HCT116 (cell line): Measurements from ENCODE around the gene FGFR1OP2. TPM values are rescaled to one million over a fixed set of nuclear protein-coding genes. Genes with fewer than 3 reads are reported as not detected.

Experiments
- ATAC-seq: fragments of 200-7000 bp; cut with Tn5 transposase; 2 replicates; pipeline ENCODE4 v1.9.1; 2020; ENCODE audit warnings: mild to moderate bottlenecking, moderate library complexity
- BruUV-seq: library from RNA; stranded (reverse); fragments of 400-500 nt; replicated peaks from 2 replicates; lab custom pipeline; 2021; lab: Mats Ljungman, UMichigan
- CTCF ChIA-PET: fragments of 300-600 bp; sonication (Branson Sonifier 250); formaldehyde crosslinking; loops from one replicate; lab custom pipeline; 2021; ENCODE audit warnings: antibody characterized with exemption; lab: Charles Lee
- POLR2A ChIA-PET: fragments of 300-600, 350-600 bp; sonication (Branson Sonifier 250); formaldehyde crosslinking; loops from one replicate; lab custom pipeline; 2021; ENCODE audit warnings: antibody characterized with exemption; lab: Charles Lee
- RAD21 ChIA-PET, 2 experiments: fragments of 300-600 bp; sonication (Branson Sonifier 250); formaldehyde crosslinking; loops; one replicate each; lab custom pipeline; 2023; ENCODE audit warnings: low total read pairs in 2 of 2; ENCODE audit not compliant: uncharacterized antibody in 2 of 2, unreplicated experiment in 2 of 2, low non-redundant PET in 1 of 2; lab: Charles Lee
- DNase-seq: peaks from one replicate; pipeline ENCODE4 v3.0.0-alpha.2; 2010; ENCODE audit warnings: low read depth, low spot score
- H2AFZ ChIP-seq: fragments of 200-600 bp; shearing (Covaris generic), sonication (generic); 2 replicates; pipeline ENCODE4 v1.6.1; 2017; ENCODE audit warnings: low read depth, mixed run types, mixed read lengths, antibody characterized with exemption, low read length; ENCODE audit not compliant: poor library complexity, severe bottlenecking
- H3K27ac ChIP-seq: 2 replicates; pipeline ENCODE4 v1.5.1; 2012; ENCODE audit warnings: low read depth, low read length
- H3K27me3 ChIP-seq: fragments of 200-600 bp; sonication (generic); 2 replicates; pipeline ENCODE4 v1.6.1; 2016; ENCODE audit warnings: mixed run types, low read length, mixed read lengths; ENCODE audit not compliant: insufficient read depth
- H3K36me3 ChIP-seq, 2 experiments: fragments of 200-500 bp in 1 of 2; fragments of 200-600 bp in 1 of 2; sonication (Bioruptor generic) in 1 of 2; sonication (generic) in 1 of 2; 2 replicates each; pipeline versions ENCODE4 v1.5.1 to v1.6.1; 2014 to 2016; ENCODE audit warnings: low read length in 2 of 2, inconsistent platforms in 1 of 2, mixed read lengths in 1 of 2, mixed run types in 1 of 2; ENCODE audit not compliant: insufficient read depth in 2 of 2, control insufficient read depth in 1 of 2
- H3K4me1 ChIP-seq, 2 experiments: fragments of 200-600 bp in 1 of 2; sonication (generic) in 1 of 2; 2 replicates each; pipeline versions ENCODE4 v1.5.1 to v1.6.1; 2012 to 2017; ENCODE audit warnings: low read length in 2 of 2, inconsistent platforms in 1 of 2, mild to moderate bottlenecking in 1 of 2, mixed read lengths in 1 of 2, mixed run types in 1 of 2, moderate library complexity in 1 of 2; ENCODE audit not compliant: insufficient read depth in 2 of 2, control insufficient read depth in 1 of 2
- H3K4me2 ChIP-seq: fragments of 200-600 bp; sonication (generic); 2 replicates; pipeline ENCODE4 v1.6.1; 2017; ENCODE audit warnings: mixed run types, low read length, mixed read lengths
- H3K4me3 ChIP-seq, 2 experiments: fragments of 200-600 bp in 1 of 2; sonication (generic) in 1 of 2; replicated peaks in 1 of 2; 2 replicates each; pipeline ENCODE4 v1.5.1; 2011 to 2016; ENCODE audit warnings: low read length in 2 of 2, control low read depth in 1 of 2, low read depth in 1 of 2, mild to moderate bottlenecking in 1 of 2, mixed read lengths in 1 of 2, mixed run types in 1 of 2
- H3K79me2 ChIP-seq: fragments of 200-600 bp; sonication (generic); 2 replicates; pipeline ENCODE4 v1.6.1; 2017; ENCODE audit warnings: mild to moderate bottlenecking, mixed run types, low read length, moderate library complexity, mixed read lengths; ENCODE audit not compliant: insufficient read depth
- H3K9ac ChIP-seq: fragments of 200-600 bp; sonication (generic); 2 replicates; pipeline ENCODE4 v1.6.1; 2016; ENCODE audit warnings: low read length, mixed read lengths
- H3K9me2 ChIP-seq: fragments of 200-600 bp; sonication (generic), shearing (Covaris generic); 2 replicates; pipeline ENCODE4 v1.6.1; 2017; ENCODE audit warnings: mixed run types, mild to moderate bottlenecking, moderate library complexity; ENCODE audit not compliant: insufficient read depth
- H3K9me3 ChIP-seq, 2 experiments: fragments of 200-500 bp in 1 of 2; fragments of 200-600 bp in 1 of 2; sonication (Bioruptor generic) in 1 of 2; sonication (generic) in 1 of 2; 2 replicates each; pipeline ENCODE4 v1.6.1; 2014 to 2017; ENCODE audit warnings: low read length in 2 of 2, mixed read lengths in 2 of 2, inconsistent platforms in 1 of 2, low read depth in 1 of 2, mild to moderate bottlenecking in 1 of 2, mixed run types in 1 of 2, moderate library complexity in 1 of 2; ENCODE audit not compliant: control insufficient read depth in 1 of 2, insufficient read depth in 1 of 2
- H4K20me1 ChIP-seq: fragments of 200-600 bp; sonication (generic), shearing (Covaris generic); 2 replicates; pipeline ENCODE4 v1.6.1; 2017; ENCODE audit warnings: mixed run types, mild to moderate bottlenecking, moderate library complexity; ENCODE audit not compliant: insufficient read depth
- CTCF ChIP-seq, 3 experiments: fragments of 200-600 bp in 1 of 3; sonication (generic) in 1 of 3; IDR thresholded peaks in 2 of 3; conservative IDR thresholded peaks in 1 of 3; 2 replicates each; pipeline ENCODE4 v1.5.1; 2012 to 2017; ENCODE audit warnings: low read depth in 2 of 3, low read length in 2 of 3, antibody characterized with exemption in 1 of 3, borderline replicate concordance in 1 of 3, control low read depth in 1 of 3, mild to moderate bottlenecking in 1 of 3, mixed read lengths in 1 of 3, mixed run types in 1 of 3, moderate library complexity in 1 of 3; ENCODE audit not compliant: insufficient read depth in 1 of 3
- JUND ChIP-seq: IDR thresholded peaks from 2 replicates; pipeline ENCODE4 v1.6.1; 2012
- POLR2A ChIP-seq: IDR thresholded peaks from 2 replicates; pipeline ENCODE4 v1.7.0; 2011; ENCODE audit warnings: borderline replicate concordance; ENCODE audit not compliant: insufficient read depth, insufficient read length; ENCODE audit errors: extremely low read depth
- RAD21 ChIP-seq: IDR thresholded peaks from 2 replicates; pipeline ENCODE4 v1.6.1; 2012; ENCODE audit warnings: low read depth, mild to moderate bottlenecking
- SRF ChIP-seq: IDR thresholded peaks from 2 replicates; pipeline ENCODE4 v1.6.1; 2012; ENCODE audit warnings: low read depth
- YY1 ChIP-seq: IDR thresholded peaks from 2 replicates; pipeline ENCODE4 v1.6.1; 2011; ENCODE audit warnings: low read length, low read depth, moderate library complexity, mild to moderate bottlenecking; ENCODE audit not compliant: insufficient replicate concordance; ENCODE audit errors: extremely low read depth
- ZNF274 ChIP-seq: fragments of 200-500 bp; sonication (Bioruptor generic); IDR thresholded peaks from 2 replicates; pipeline ENCODE4 v1.6.1; 2014; ENCODE audit warnings: mild to moderate bottlenecking, low read depth, low read length, inconsistent platforms
- intact Hi-C: fragments of 100-400 bp; cut with micrococcal nuclease; formaldehyde crosslinking; loops from 2 replicates; pipeline ENCODE4 v1.10.0; 2022
- total RNA-seq: library from RNA; stranded (reverse); gene quantifications from one replicate; pipeline ENCODE4 v1.2.1, GENCODE V29; 2021; ENCODE audit not compliant: unreplicated experiment

FGFR1OP2 gene
- total RNA-seq, 1 experiment from 2014 or later, result 29.6 TPM

GRCh38 chr12:26918321-26919215, 19.7 kb upstream of the FGFR1OP2 start (continued):
- TF ChIP-seq RAD21 (no peak), POLR2A (no peak), JUND (no peak), YY1 (no peak), CTCF (IDR thresholded peaks at IDR 0.05 in 2 of 3, conservative IDR thresholded peaks at IDR 0.05 in 1 of 3; ENCODE audit: borderline replicate concordance in 1 of 3, insufficient read depth in 1 of 3, low read depth in 2 of 3, low read length in 2 of 3) (no peak)

GRCh38 chr12:26919216-26919555, 19.1 kb upstream of the FGFR1OP2 start:
- ChIA-PET POLR2A (no interaction called here), RAD21 (no interaction called here), CTCF (no interaction called here)
- no peak overlapping the region for H2AFZ ChIP-seq
- intact Hi-C loops, result no loop called here
- no peaks in the 10 kb centered on the region for H3K27me3 ChIP-seq
- H3K4me3 ChIP-seq, result no peak overlapping the region
- H3K79me2 ChIP-seq, result peaks cover 6% of the 10 kb centered on the region; the same call in 1 of the 2 replicates
- H4K20me1 ChIP-seq, result no peaks in the 10 kb centered on the region
- H3K9ac ChIP-seq, result no peak overlapping the region
- peaks cover 30 to 39% of the 10 kb centered on the region in 2 experiments; a peak in 3 of 4 replicates for H3K36me3 ChIP-seq
- H3K27ac ChIP-seq, result no peak overlapping the region
- no TSS peak for BruUV-seq
- H3K9me2 ChIP-seq, result no peaks in the 10 kb centered on the region
- no peaks in the 10 kb centered on the region for H3K4me1 ChIP-seq
- no peak for ATAC-seq
- TF ChIP-seq SRF (no peak), ZNF274 (no peak), RAD21 (no peak)
- TF ChIP-seq, all 23 proteins: peak for 0
- H3K9me3 ChIP-seq, result no peaks in the 10 kb centered on the region
- H3K4me2 ChIP-seq, result no peak overlapping the region
- no peak for DNase-seq
